ENCODE results near the gene CIC. TPM values are rescaled to one million over a fixed set of nuclear protein-coding genes. Genes with fewer than 3 reads are reported as not detected.

The CIC gene
- total and polyA plus RNA-seq, 2 of the 13 experiments (the other 11 are each of a cell fraction or from before 2014, with no cell fraction given), result 5.9 to 8.0 TPM

DNA sequence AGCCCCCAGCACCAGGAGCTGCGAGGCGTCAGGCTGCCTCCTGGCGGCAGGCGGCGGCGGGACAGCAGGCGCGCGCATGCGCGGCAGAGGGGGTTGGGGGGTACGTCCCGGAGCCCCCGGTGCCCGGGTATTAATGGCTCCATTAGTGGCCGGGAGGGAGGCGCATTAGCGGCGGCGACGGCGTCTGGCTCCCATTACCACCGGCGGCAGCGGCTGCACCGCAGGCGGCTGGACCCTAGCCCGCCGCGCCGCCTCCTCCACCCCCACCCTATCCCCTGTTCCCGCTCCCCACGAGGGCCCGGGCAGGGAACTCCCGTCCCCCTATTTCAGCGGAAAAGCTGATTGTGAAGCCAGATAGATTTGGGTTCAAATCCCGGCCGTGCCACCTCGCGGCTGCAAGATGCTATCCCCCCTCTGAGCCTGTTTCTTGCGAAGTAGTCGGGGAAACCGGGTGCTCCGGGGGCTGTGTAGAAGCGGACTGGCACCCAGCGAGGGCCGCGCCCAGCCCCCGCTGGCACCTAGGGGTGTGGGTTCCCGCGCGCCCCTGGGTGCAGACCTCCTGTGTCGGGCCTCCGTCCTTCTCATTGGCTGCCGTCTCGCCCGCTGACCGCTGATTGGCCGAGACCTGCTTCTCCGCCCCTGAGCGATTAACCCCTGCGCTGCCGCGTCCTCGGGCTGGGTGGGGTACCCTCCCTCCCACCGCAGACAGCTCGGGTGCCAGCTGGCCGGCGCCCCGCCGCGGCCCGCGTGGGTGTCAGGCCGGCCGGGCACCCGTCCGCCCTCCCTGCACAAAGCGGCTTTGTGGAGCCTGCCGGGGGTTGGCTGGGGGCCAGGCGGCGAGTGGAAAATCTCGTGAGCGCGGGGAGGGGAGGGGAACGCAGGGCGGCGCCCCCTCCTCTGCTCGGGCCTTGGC, 11.1 kb downstream of the CIC start (continued):
- TF ChIP-seq, protein P1, sequence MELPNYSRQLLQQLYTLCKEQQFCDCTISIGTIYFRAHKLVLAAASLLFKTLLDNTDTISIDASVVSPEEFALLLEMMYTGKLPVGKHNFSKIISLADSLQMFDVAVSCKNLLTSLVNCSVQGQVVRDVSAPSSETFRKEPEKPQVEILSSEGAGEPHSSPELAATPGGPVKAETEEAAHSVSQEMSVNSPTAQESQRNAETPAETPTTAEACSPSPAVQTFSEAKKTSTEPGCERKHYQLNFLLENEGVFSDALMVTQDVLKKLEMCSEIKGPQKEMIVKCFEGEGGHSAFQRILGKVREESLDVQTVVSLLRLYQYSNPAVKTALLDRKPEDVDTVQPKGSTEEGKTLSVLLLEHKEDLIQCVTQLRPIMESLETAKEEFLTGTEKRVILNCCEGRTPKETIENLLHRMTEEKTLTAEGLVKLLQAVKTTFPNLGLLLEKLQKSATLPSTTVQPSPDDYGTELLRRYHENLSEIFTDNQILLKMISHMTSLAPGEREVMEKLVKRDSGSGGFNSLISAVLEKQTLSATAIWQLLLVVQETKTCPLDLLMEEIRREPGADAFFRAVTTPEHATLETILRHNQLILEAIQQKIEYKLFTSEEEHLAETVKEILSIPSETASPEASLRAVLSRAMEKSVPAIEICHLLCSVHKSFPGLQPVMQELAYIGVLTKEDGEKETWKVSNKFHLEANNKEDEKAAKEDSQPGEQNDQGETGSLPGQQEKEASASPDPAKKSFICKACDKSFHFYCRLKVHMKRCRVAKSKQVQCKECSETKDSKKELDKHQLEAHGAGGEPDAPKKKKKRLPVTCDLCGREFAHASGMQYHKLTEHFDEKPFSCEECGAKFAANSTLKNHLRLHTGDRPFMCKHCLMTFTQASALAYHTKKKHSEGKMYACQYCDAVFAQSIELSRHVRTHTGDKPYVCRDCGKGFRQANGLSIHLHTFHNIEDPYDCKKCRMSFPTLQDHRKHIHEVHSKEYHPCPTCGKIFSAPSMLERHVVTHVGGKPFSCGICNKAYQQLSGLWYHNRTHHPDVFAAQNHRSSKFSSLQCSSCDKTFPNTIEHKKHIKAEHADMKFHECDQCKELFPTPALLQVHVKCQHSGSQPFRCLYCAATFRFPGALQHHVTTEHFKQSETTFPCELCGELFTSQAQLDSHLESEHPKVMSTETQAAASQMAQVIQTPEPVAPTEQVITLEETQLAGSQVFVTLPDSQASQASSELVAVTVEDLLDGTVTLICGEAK (IDR thresholded peaks at IDR 0.05), result no peak
- TF ChIP-seq, protein P1 (CRISPR knock-in tag; IDR thresholded peaks at IDR 0.05), result no peak; the same call in 1 of the 2 replicates
- TF ChIP-seq, protein P2, sequence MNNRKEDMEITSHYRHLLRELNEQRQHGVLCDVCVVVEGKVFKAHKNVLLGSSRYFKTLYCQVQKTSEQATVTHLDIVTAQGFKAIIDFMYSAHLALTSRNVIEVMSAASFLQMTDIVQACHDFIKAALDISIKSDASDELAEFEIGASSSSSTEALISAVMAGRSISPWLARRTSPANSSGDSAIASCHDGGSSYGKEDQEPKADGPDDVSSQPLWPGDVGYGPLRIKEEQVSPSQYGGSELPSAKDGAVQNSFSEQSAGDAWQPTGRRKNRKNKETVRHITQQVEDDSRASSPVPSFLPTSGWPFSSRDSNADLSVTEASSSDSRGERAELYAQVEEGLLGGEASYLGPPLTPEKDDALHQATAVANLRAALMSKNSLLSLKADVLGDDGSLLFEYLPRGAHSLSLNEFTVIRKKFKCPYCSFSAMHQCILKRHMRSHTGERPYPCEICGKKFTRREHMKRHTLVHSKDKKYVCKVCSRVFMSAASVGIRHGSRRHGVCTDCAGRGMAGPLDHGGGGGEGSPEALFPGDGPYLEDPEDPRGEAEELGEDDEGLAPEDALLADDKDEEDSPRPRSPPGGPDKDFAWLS (CRISPR knock-in tag; IDR thresholded peaks at IDR 0.05; ENCODE audit: borderline replicate concordance), result no peak
- TF ChIP-seq, protein P3, sequence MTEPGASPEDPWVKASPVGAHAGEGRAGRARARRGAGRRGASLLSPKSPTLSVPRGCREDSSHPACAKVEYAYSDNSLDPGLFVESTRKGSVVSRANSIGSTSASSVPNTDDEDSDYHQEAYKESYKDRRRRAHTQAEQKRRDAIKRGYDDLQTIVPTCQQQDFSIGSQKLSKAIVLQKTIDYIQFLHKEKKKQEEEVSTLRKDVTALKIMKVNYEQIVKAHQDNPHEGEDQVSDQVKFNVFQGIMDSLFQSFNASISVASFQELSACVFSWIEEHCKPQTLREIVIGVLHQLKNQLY (CRISPR knock-in tag; IDR thresholded peaks at IDR 0.05), result no peak
- TF ChIP-seq TBL1XR1 (IDR thresholded peaks at IDR 0.05; ENCODE audit: borderline replicate concordance, low read length, partially characterized antibody), result peak; percentile 32
- TF ChIP-seq, protein P4, sequence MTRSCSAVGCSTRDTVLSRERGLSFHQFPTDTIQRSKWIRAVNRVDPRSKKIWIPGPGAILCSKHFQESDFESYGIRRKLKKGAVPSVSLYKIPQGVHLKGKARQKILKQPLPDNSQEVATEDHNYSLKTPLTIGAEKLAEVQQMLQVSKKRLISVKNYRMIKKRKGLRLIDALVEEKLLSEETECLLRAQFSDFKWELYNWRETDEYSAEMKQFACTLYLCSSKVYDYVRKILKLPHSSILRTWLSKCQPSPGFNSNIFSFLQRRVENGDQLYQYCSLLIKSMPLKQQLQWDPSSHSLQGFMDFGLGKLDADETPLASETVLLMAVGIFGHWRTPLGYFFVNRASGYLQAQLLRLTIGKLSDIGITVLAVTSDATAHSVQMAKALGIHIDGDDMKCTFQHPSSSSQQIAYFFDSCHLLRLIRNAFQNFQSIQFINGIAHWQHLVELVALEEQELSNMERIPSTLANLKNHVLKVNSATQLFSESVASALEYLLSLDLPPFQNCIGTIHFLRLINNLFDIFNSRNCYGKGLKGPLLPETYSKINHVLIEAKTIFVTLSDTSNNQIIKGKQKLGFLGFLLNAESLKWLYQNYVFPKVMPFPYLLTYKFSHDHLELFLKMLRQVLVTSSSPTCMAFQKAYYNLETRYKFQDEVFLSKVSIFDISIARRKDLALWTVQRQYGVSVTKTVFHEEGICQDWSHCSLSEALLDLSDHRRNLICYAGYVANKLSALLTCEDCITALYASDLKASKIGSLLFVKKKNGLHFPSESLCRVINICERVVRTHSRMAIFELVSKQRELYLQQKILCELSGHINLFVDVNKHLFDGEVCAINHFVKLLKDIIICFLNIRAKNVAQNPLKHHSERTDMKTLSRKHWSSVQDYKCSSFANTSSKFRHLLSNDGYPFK (CRISPR knock-in tag; IDR thresholded peaks at IDR 0.05; ENCODE audit: borderline replicate concordance), result peak; percentile 38; the same call in 1 of the 2 replicates
- no peak for TF ChIP-seq FLYWCH1 (CRISPR knock-in tag; IDR thresholded peaks at IDR 0.05)
- TF ChIP-seq, protein P5, sequence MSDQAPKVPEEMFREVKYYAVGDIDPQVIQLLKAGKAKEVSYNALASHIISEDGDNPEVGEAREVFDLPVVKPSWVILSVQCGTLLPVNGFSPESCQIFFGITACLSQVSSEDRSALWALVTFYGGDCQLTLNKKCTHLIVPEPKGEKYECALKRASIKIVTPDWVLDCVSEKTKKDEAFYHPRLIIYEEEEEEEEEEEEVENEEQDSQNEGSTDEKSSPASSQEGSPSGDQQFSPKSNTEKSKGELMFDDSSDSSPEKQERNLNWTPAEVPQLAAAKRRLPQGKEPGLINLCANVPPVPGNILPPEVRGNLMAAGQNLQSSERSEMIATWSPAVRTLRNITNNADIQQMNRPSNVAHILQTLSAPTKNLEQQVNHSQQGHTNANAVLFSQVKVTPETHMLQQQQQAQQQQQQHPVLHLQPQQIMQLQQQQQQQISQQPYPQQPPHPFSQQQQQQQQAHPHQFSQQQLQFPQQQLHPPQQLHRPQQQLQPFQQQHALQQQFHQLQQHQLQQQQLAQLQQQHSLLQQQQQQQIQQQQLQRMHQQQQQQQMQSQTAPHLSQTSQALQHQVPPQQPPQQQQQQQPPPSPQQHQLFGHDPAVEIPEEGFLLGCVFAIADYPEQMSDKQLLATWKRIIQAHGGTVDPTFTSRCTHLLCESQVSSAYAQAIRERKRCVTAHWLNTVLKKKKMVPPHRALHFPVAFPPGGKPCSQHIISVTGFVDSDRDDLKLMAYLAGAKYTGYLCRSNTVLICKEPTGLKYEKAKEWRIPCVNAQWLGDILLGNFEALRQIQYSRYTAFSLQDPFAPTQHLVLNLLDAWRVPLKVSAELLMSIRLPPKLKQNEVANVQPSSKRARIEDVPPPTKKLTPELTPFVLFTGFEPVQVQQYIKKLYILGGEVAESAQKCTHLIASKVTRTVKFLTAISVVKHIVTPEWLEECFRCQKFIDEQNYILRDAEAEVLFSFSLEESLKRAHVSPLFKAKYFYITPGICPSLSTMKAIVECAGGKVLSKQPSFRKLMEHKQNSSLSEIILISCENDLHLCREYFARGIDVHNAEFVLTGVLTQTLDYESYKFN (CRISPR knock-in tag; conservative IDR thresholded peaks at IDR 0.05), result no peak; the same call in none of the 2 replicates
